Astrocyte (in vitro differentiated cells and primary cell): ENCODE data around the gene LRRC75A. TPM values are rescaled to one million over a fixed set of nuclear protein-coding genes. Genes with fewer than 3 reads are reported as not detected.
A peak's percentile ranks its signal among the peaks of the same experiment; 100 is the strongest.

Experiments
- DNase-seq: peaks from one replicate; pipeline ENCODE4 v3.0.0-alpha.2; 2010; ENCODE audit warnings: low read depth
- FAIRE-seq: peaks from 2 replicates; lab custom pipeline; 2011; peaks lifted over from hg19 to GRCh38; lab: Jason Lieb, UNC
- H2AFZ ChIP-seq: 2 replicates; pipeline ENCODE4 v1.6.0; 2012; ENCODE audit warnings: low read depth, low read length, inconsistent platforms
- H3K27ac ChIP-seq: 2 replicates; pipeline ENCODE4 v1.5.1; 2011; ENCODE audit warnings: low read depth, low read length, inconsistent platforms
- H3K27me3 ChIP-seq: 2 replicates; pipeline ENCODE4 v1.6.0; 2011; ENCODE audit warnings: low read length, inconsistent platforms; ENCODE audit not compliant: insufficient read depth
- H3K36me3 ChIP-seq: 2 replicates; pipeline ENCODE4 v1.5.1; 2011; ENCODE audit warnings: low read length, inconsistent platforms; ENCODE audit not compliant: insufficient read depth
- H3K4me1 ChIP-seq: 2 replicates; pipeline ENCODE4 v1.5.1; 2011; ENCODE audit warnings: low read length, inconsistent platforms; ENCODE audit not compliant: insufficient read depth
- H3K4me2 ChIP-seq: 2 replicates; pipeline ENCODE4 v1.6.0; 2012; ENCODE audit warnings: low read length, inconsistent platforms
- H3K4me3 ChIP-seq: 2 replicates; pipeline ENCODE4 v1.5.1; 2011; ENCODE audit warnings: low read depth, mild to moderate bottlenecking, low read length, inconsistent platforms; ENCODE audit not compliant: insufficient read depth
- H3K79me2 ChIP-seq: 2 replicates; pipeline ENCODE4 v1.6.0; 2012; ENCODE audit warnings: mild to moderate bottlenecking, low read length, inconsistent platforms; ENCODE audit not compliant: insufficient read depth
- H3K9ac ChIP-seq: 2 replicates; pipeline ENCODE4 v1.6.0; 2012; ENCODE audit warnings: mild to moderate bottlenecking, low read length, inconsistent platforms
- H3K9me3 ChIP-seq: 2 replicates; pipeline ENCODE4 v1.5.1; 2012; ENCODE audit warnings: low read depth, mild to moderate bottlenecking, low read length, inconsistent platforms; ENCODE audit not compliant: insufficient read depth
- H4K20me1 ChIP-seq: 2 replicates; pipeline ENCODE4 v1.6.0; 2012; ENCODE audit warnings: low read length, inconsistent platforms; ENCODE audit not compliant: insufficient read depth
- H3K27ac Mint-ChIP-seq: one replicate; pipeline ENCODE4 v1.8.0; 2021; ENCODE audit warnings: mild to moderate bottlenecking, mixed read lengths; ENCODE audit not compliant: unreplicated experiment
- H3K27me3 Mint-ChIP-seq: one replicate; pipeline ENCODE4 v1.8.0; 2021; ENCODE audit warnings: low read depth, mixed read lengths; ENCODE audit not compliant: unreplicated experiment
- H3K36me3 Mint-ChIP-seq: one replicate; pipeline ENCODE4 v1.8.0; 2021; ENCODE audit warnings: low read depth, mixed read lengths; ENCODE audit not compliant: unreplicated experiment
- H3K4me1 Mint-ChIP-seq: one replicate; pipeline ENCODE4 v1.8.0; 2021; ENCODE audit warnings: low read depth, mixed read lengths; ENCODE audit not compliant: unreplicated experiment
- H3K4me3 Mint-ChIP-seq: one replicate; pipeline ENCODE4 v1.8.0; 2021; ENCODE audit warnings: mild to moderate bottlenecking, moderate library complexity, mixed read lengths; ENCODE audit not compliant: unreplicated experiment
- H3K9me3 Mint-ChIP-seq: one replicate; pipeline ENCODE4 v1.8.0; 2021; ENCODE audit warnings: mild to moderate bottlenecking, mixed read lengths; ENCODE audit not compliant: unreplicated experiment
- CTCF ChIP-seq: IDR thresholded peaks from 2 replicates; pipeline ENCODE4 v1.5.1; 2011; ENCODE audit warnings: low read depth, mild to moderate bottlenecking, inconsistent platforms, low read length, moderate library complexity; ENCODE audit not compliant: insufficient read depth
- EZH2 ChIP-seq: IDR thresholded peaks from 2 replicates; pipeline ENCODE4 v1.6.1; 2012; ENCODE audit warnings: mild to moderate bottlenecking, low read length, inconsistent platforms; ENCODE audit not compliant: insufficient read depth
- total RNA-seq: library from RNA; stranded (reverse); gene quantifications from 2 replicates; pipeline ENCODE4 v1.2.1, GENCODE V29; 2021

Gene LRRC75A
- total RNA-seq, 1 donor from 2014 or later = 0.36 TPM

- no peaks in the 10 kb centered on the region for H3K9me3 Mint-ChIP-seq
- Histone ChIP-seq H3K36me3 (no peaks in the 10 kb centered on the region), H3K27me3 (no peaks in the 10 kb centered on the region), H4K20me1 (peaks cover 7% of the 10 kb centered on the region), H3K4me2 (peak overlapping the region; percentile 86), H3K27ac (peak overlapping the region; percentile 92), H2AFZ (peak overlapping the region; percentile 3), H3K9ac (peak overlapping the region; percentile 78), H3K4me3 (no peak overlapping the region), H3K9me3 (no peaks in the 10 kb centered on the region), H3K79me2 (peaks cover 19% of the 10 kb centered on the region), H3K4me1 (peaks cover 47% of the 10 kb centered on the region)
- no peak overlapping the region for H3K27ac Mint-ChIP-seq
- H3K4me3 Mint-ChIP-seq = peak overlapping the region; percentile 14
- no peaks in the 10 kb centered on the region for H3K27me3 Mint-ChIP-seq
- no peaks in the 10 kb centered on the region for H3K36me3 Mint-ChIP-seq
- TF ChIP-seq CTCF = no peak
- no peak for TF ChIP-seq EZH2
- H3K4me1 Mint-ChIP-seq = peaks cover 31% of the 10 kb centered on the region
- no peak for FAIRE-seq
- DNase-seq = peak; percentile 42
Observed at GRCh38 chr17:16417896-16418684, 73.9 kb downstream of the LRRC75A start.

GRCh38 chr17:16417399-16417798 is 74.6 kb downstream of the LRRC75A start:
- FAIRE-seq (no peak), DNase-seq (no peak)
- Mint-ChIP-seq H3K27me3 (no peaks in the 10 kb centered on the region), H3K27ac (no peak overlapping the region), H3K9me3 (no peaks in the 10 kb centered on the region), H3K4me1 (peaks cover 31% of the 10 kb centered on the region), H3K4me3 (no peak overlapping the region), H3K36me3 (no peaks in the 10 kb centered on the region)
- peak overlapping the region; percentile 88 for H3K4me2 ChIP-seq
- no peaks in the 10 kb centered on the region for H3K27me3 ChIP-seq
- TF ChIP-seq CTCF = no peak
- no peak for TF ChIP-seq EZH2
- no peak overlapping the region for H3K4me3 ChIP-seq
- no peak overlapping the region for H3K9ac ChIP-seq
- H3K27ac ChIP-seq = peak overlapping the region; percentile 92
- H3K9me3 ChIP-seq = no peaks in the 10 kb centered on the region
- peaks cover 19% of the 10 kb centered on the region for H3K79me2 ChIP-seq
- peaks cover 4% of the 10 kb centered on the region for H4K20me1 ChIP-seq
- H2AFZ ChIP-seq = no peak overlapping the region
- peaks cover 47% of the 10 kb centered on the region for H3K4me1 ChIP-seq
- no peaks in the 10 kb centered on the region for H3K36me3 ChIP-seq
